Measurements from ENCODE around the gene PRG3. TPM values are rescaled to one million over a fixed set of nuclear protein-coding genes. Genes with fewer than 3 reads are reported as not detected.

PRG3 gene
- polyA plus RNA-seq, 5 donors = 0.48 to 1.5 (median 0.77) TPM

DNA sequence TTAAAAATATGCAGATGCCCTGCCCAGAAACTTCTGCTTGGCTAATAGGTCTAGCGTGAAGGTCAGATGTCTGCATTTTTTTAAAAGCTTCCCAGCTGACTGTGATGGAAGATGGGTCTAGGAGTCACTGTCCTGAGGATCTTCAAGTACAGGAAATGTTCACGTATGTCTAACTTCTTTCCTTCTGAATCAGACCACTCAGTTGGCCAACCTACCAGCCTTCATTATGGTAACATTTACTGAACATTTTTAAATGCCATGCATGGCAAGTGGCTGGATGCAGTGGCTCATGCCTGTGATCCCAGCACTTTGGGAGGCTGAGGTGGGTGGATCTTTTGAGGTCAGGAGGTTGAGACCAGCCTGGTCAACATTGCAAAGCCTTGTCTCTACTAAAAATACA, 10.6 kb upstream of the PRG3 start:
- no peak for DNase-seq

GRCh38 chr11:57391111-57391510, 10.2 kb upstream of the PRG3 start:
- DNase-seq = no peak

DNA sequence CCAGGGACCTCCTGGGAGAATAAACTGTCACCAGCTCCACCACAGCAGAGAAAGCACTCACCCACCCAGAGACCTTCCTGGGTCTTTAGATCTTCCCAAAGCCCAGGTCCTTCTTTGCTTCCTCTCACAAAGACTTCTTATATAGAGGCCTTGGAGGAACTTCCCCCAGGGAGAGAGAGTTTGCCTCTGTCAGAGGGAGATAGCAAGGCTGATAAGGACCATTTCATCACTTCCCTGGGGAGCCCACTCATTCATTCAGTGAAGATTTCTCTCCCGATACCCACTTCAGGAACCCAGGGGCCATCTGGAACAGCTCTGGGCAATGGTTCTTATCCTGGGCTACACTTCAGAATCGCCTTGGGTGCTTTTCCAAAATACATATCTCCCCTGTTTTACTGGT, 9.6 kb upstream of the PRG3 start, which contains the start of gene PRG2:
TSS of gene PRG2 (minus strand) at position 116 of the 400 bp plus-strand sequence. CDS start 706 bp downstream, outside the sequence.
- DNase-seq = no peak

DNA sequence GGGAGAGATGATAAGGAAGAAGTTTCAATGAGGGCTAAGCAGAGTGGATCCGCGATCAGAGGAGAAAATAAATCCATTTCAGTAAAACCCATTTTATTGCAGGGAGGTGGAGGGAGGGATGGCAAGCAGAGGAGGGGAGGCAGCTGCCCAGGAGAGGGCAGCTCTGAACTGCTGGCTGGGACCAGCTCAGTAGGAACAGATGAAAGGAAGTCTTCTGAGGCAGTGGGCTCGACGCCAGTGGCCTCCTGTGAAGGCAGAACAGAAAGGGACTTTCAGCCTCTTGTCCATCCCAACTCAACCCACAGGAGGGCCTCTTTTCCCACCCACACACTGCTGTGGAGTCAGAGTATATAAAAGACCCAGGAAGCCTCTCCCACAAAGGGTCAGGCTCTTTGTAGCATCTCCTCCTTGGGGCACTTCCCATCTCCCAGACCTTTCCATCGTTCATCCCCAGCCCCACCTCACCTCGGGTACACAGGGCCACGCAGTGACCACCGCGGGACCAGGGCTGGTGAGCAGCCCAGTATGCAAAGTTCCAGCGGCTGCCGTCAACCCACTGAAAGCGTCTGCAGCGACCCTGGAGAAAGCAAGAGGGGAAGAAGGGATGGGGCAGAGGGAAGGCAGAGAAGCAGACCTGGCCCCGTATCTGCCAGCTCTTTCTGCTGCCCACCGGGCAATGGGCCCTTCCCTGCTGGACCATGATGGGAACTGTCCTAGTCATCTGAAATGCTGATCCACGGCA, 6.5 kb upstream of the PRG3 start:
- no peak for DNase-seq

DNA sequence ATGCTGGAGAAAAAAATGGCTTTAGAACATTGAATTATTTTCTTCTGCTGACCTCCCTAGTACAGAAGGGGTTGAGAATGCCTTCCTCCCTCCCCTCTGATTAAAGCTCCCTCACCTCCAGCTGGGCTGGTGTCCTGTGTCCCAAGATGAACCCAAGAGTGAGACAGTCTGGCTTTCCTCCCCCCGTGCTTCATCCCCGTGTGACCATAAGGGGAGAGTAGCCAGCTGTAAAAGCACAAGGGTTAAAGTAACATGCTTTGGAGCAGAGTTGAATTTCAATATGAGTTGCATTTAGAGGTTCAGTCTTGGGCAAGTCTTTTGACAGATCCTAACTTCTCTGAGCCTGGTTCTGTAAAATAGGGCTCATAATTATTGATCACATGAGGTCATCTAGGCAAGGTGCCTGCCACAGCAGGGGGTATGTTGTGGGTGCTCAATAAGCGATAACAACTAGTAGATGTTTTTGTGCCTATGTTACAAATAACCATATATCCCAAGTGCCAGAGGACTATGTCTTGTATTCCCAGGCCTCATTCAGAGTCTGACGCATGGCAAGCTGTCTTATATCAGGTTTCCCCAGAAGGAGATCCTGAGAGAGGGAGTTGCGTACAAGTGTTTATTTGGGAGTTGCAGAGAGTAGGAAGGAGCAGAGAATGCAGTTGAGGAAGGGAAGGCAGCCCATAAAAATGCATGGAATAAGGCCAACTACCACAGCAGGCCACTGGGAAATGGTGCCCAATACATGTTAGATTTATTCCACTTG, 5.4 kb upstream of the PRG3 start:
- no peak for DNase-seq

- DNase-seq = no peak
Measured at GRCh38 chr11:57379732-57380131, 1.2 kb downstream of the PRG3 start.

DNA sequence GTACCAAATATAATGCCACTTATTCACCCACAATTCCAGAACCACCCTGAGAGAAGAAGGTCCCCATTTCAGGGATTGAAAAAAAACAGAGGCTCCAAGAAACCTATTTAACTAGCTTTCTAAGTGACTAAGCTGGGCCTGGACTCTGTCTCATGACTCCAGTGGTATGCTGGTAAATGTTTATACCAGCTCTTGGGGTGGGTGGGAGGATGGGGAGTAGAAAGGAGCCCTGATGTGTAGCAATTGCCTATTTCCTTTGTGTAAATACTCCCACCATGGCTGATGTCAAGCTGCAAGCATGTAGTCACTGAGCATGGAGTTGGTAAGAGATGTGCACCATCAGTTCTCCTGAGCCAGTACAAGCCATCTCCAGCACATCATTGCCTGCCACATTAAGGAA, 2.8 kb downstream of the PRG3 start:
- no peak for DNase-seq

- DNase-seq = no peak
Measured at GRCh38 chr11:57377107-57377506, 3.8 kb downstream of the PRG3 start.

- DNase-seq = no peak
Measured at GRCh38 chr11:57376095-57377090, 4.6 kb downstream of the PRG3 start.

- no peak for DNase-seq
Measured at GRCh38 chr11:57375490-57375889, 5.5 kb downstream of the PRG3 start.

- no peak for DNase-seq
Measured at GRCh38 chr11:57374966-57375365, 6.0 kb downstream of the PRG3 start.

- no peak for DNase-seq
Measured at GRCh38 chr11:57373146-57373545, 7.8 kb downstream of the PRG3 start.

DNA sequence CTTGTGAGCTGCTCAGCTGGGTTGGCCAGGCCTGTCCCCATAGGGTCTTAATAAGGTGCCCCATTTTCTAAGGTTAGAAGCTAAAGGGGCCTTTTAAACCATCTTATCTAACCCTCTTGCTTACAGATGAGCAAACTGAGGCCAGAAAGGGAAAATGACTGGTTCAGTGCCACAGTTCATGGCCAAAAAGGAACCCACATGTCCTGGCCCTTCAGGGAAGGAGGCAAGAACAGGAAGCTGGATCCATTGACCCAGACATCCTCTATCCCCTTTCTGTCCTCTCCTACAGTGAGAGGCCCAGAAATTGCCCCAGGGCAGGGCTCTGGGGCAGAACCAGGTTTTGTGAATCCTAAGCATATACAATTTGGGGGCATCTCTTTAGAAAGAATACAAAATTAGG, 10.0 kb downstream of the PRG3 start:
- no peak for DNase-seq

- DNase-seq = no peak
Measured at GRCh38 chr11:57370251-57370650, 10.7 kb downstream of the PRG3 start.

GRCh38 chr11:57368845-57369232, 12.1 kb downstream of the PRG3 start:
- no peak for DNase-seq

DNA sequence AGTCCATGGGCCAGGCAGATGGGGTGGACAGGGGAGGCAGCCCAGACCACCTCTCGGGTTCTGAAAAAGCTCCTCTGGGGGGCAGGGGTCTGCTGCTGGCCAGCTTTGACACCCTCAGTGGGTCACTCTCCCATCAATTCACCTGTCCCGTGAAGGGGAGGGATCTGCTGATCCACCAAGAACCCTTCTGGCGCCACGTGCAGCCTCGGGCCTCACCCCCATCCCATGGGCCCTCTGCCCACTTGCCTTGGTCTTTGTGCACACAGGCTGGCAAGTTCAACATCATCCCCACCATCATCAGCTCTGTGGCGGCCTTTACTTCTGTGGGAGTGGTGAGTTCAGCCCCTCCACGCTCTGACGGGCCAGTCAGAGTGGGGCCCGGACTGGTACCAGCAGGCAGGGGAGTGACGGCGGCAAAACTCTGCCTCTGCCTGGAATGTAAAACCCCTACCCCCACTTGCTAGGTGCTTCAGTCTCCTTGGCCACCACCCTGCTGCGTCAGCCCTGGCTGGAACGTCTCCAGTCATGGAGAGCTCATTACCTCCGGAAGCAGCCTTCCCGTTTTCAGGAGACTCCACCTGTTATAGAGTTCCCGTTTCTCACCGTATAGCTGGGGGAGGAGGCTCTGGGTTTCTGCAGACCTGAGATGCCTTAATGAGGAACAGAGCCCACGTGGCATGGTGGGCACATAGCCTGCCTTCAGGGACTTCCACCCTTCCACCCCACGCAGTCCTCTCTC, 12.7 kb downstream of the PRG3 start:
- DNase-seq = peak; percentile 31 to 41

- DNase-seq = no peak
Measured at GRCh38 chr11:57364851-57365660, 15.9 kb downstream of the PRG3 start.

- no peak for DNase-seq
Measured at GRCh38 chr11:57363131-57364080, 17.5 kb downstream of the PRG3 start.

- no peak for DNase-seq
Measured at GRCh38 chr11:57361926-57362325, 19.0 kb downstream of the PRG3 start.

Measured in right lung (tissue), 5 donors.